Measurements from ENCODE around the gene CDC14A. TPM values are rescaled to one million over a fixed set of nuclear protein-coding genes. Genes with fewer than 3 reads are reported as not detected.

CDC14A gene
- total RNA-seq, 1 donor from 2014 or later, result 12.9 TPM

- no peak overlapping the region for H3K27ac Mint-ChIP-seq (ENCODE audit: unreplicated experiment)
- H3K9me3 Mint-ChIP-seq (ENCODE audit: unreplicated experiment), result no peaks in the 10 kb centered on the region
- DNase-seq (ENCODE audit: low spot score), result no peak
- H3K4me1 Mint-ChIP-seq (ENCODE audit: unreplicated experiment), result peaks cover 14% of the 10 kb centered on the region
- peaks cover 4% of the 10 kb centered on the region for H3K27me3 Mint-ChIP-seq (ENCODE audit: unreplicated experiment)
- no peak overlapping the region for H3K4me3 Mint-ChIP-seq (ENCODE audit: unreplicated experiment)
- H3K36me3 Mint-ChIP-seq (ENCODE audit: low read depth, unreplicated experiment), result peaks cover 5% of the 10 kb centered on the region
- no peak for TF ChIP-seq CTCF (IDR thresholded peaks at IDR 0.05; ENCODE audit: unreplicated experiment)
Measured at GRCh38 chr1:100394285-100394684, 42.0 kb downstream of the CDC14A start.

GRCh38 chr1:100395913-100396312, 43.6 kb downstream of the CDC14A start:
- Mint-ChIP-seq H3K4me3 (ENCODE audit: unreplicated experiment) (no peak overlapping the region), H3K27me3 (ENCODE audit: unreplicated experiment) (peaks cover 4% of the 10 kb centered on the region), H3K36me3 (ENCODE audit: low read depth, unreplicated experiment) (peaks cover 5% of the 10 kb centered on the region), H3K9me3 (ENCODE audit: unreplicated experiment) (no peaks in the 10 kb centered on the region), H3K27ac (ENCODE audit: unreplicated experiment) (no peak overlapping the region), H3K4me1 (ENCODE audit: unreplicated experiment) (peaks cover 28% of the 10 kb centered on the region)
- no peak for TF ChIP-seq CTCF (IDR thresholded peaks at IDR 0.05; ENCODE audit: unreplicated experiment)
- no peak for DNase-seq (ENCODE audit: low spot score)

- Mint-ChIP-seq H3K27ac (ENCODE audit: unreplicated experiment) (no peak overlapping the region), H3K4me3 (ENCODE audit: unreplicated experiment) (no peak overlapping the region), H3K27me3 (ENCODE audit: unreplicated experiment) (peaks cover 4% of the 10 kb centered on the region), H3K4me1 (ENCODE audit: unreplicated experiment) (peaks cover 31% of the 10 kb centered on the region), H3K36me3 (ENCODE audit: low read depth, unreplicated experiment) (peaks cover 5% of the 10 kb centered on the region), H3K9me3 (ENCODE audit: unreplicated experiment) (no peaks in the 10 kb centered on the region)
- no peak for TF ChIP-seq CTCF (IDR thresholded peaks at IDR 0.05; ENCODE audit: unreplicated experiment)
- no peak for DNase-seq (ENCODE audit: low spot score)
Measured at GRCh38 chr1:100396651-100397050, 44.3 kb downstream of the CDC14A start.

- Mint-ChIP-seq H3K9me3 (ENCODE audit: unreplicated experiment) (no peaks in the 10 kb centered on the region), H3K4me1 (ENCODE audit: unreplicated experiment) (peaks cover 31% of the 10 kb centered on the region), H3K27ac (ENCODE audit: unreplicated experiment) (no peak overlapping the region), H3K4me3 (ENCODE audit: unreplicated experiment) (no peak overlapping the region), H3K36me3 (ENCODE audit: low read depth, unreplicated experiment) (peaks cover 7% of the 10 kb centered on the region), H3K27me3 (ENCODE audit: unreplicated experiment) (peaks cover 4% of the 10 kb centered on the region)
- no peak for DNase-seq (ENCODE audit: low spot score)
- no peak for TF ChIP-seq CTCF (IDR thresholded peaks at IDR 0.05; ENCODE audit: unreplicated experiment)
Measured at GRCh38 chr1:100397681-100398080, 45.4 kb downstream of the CDC14A start.

GRCh38 chr1:100398648-100399047, 46.3 kb downstream of the CDC14A start:
- TF ChIP-seq CTCF (IDR thresholded peaks at IDR 0.05; ENCODE audit: unreplicated experiment), result no peak
- Mint-ChIP-seq H3K36me3 (ENCODE audit: low read depth, unreplicated experiment) (peaks cover 10% of the 10 kb centered on the region), H3K9me3 (ENCODE audit: unreplicated experiment) (no peaks in the 10 kb centered on the region), H3K27ac (ENCODE audit: unreplicated experiment) (no peak overlapping the region), H3K27me3 (ENCODE audit: unreplicated experiment) (no peaks in the 10 kb centered on the region), H3K4me1 (ENCODE audit: unreplicated experiment) (peaks cover 34% of the 10 kb centered on the region), H3K4me3 (ENCODE audit: unreplicated experiment) (no peak overlapping the region)
- no peak for DNase-seq (ENCODE audit: low spot score)
